ENCODE measurements around the gene CRB1.

The CRB1 gene

DNA sequence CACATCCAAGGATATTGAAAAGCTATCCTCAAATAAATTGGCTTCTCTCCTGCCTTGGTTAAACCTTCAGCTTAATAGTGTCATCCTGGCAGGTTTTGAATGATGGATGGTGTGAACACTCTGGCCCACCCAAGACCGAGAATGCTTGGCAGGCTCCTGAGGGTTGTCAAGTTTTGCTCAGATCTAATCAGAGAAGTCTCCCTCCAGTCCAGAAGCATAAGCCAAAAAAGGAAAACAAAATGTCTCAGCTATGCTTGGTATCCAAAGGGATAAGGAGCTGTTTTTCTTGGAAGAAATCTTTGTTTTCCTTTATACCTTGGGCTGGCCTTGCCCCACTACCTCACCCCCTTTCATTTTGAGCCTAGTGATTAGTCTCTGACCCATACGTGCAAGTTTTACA, 172.7 kb downstream of the CRB1 start:
- H3K9me3 ChIP-seq, result no peaks in the 10 kb centered on the region
- H4K20me1 ChIP-seq, result no peaks in the 10 kb centered on the region
- no peak overlapping the region for H3K9ac ChIP-seq
- H3K27me3 ChIP-seq, result no peaks in the 10 kb centered on the region
- TF ChIP-seq Cebpa-rat (IDR thresholded peaks at IDR 0.05), result no peak
- H3K27ac ChIP-seq, result no peak overlapping the region
- no peaks in the 10 kb centered on the region for H3K4me1 ChIP-seq
- H3K4me2 ChIP-seq, result no peak overlapping the region
- H3K36me3 ChIP-seq, result no peaks in the 10 kb centered on the region
- no peak overlapping the region for H3K4me3 ChIP-seq

DNA sequence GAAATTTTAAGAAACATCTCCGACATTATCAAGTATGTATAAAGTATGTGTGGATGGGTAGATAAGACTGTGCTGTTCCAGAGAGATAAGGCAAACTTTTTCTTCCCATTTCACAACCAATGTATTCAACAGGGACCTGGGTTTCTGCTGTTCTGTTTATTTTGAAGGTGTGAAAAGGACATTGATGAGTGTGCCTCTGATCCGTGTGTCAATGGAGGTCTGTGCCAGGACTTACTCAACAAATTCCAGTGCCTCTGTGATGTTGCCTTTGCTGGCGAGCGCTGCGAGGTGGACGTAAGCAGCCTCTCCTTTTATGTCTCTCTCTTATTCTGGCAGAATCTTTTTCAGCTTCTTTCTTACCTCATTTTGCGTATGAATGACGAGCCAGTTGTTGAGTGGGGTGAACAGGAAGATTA, 174.0 kb downstream of the CRB1 start:
- H3K4me1 ChIP-seq, result no peaks in the 10 kb centered on the region
- H3K9ac ChIP-seq, result no peak overlapping the region
- no peaks in the 10 kb centered on the region for H3K27me3 ChIP-seq
- no peak for TF ChIP-seq Cebpa-rat (IDR thresholded peaks at IDR 0.05)
- H3K27ac ChIP-seq, result no peak overlapping the region
- no peak overlapping the region for H3K4me2 ChIP-seq
- H3K4me3 ChIP-seq, result no peak overlapping the region
- no peaks in the 10 kb centered on the region for H3K9me3 ChIP-seq
- H4K20me1 ChIP-seq, result no peaks in the 10 kb centered on the region
- no peaks in the 10 kb centered on the region for H3K36me3 ChIP-seq

DNA sequence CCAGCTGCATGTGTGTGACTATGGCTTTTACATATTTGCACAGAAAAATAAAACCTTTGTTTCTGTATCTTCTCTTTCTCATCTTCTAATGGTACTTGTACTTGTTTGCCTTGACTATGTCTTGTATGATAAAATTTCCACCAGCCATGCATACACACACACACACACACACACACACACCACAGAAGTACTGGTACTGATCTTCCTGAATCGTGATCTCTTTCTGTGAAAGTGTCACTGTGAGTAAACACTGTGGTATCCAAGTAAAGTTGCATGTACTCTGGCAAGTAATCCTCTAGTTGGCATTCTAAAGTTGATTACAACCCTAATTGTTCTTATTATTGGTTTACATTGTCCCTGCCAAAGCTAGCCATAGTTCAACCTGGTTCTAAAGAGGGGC, 176.7 kb downstream of the CRB1 start:
- Histone ChIP-seq H3K27me3 (no peaks in the 10 kb centered on the region), H3K9ac (no peak overlapping the region), H4K20me1 (no peaks in the 10 kb centered on the region), H3K4me1 (no peaks in the 10 kb centered on the region), H3K4me3 (no peak overlapping the region), H3K27ac (no peak overlapping the region), H3K4me2 (no peak overlapping the region), H3K36me3 (no peaks in the 10 kb centered on the region), H3K9me3 (no peaks in the 10 kb centered on the region)
- TF ChIP-seq Cebpa-rat (IDR thresholded peaks at IDR 0.05), result no peak

DNA sequence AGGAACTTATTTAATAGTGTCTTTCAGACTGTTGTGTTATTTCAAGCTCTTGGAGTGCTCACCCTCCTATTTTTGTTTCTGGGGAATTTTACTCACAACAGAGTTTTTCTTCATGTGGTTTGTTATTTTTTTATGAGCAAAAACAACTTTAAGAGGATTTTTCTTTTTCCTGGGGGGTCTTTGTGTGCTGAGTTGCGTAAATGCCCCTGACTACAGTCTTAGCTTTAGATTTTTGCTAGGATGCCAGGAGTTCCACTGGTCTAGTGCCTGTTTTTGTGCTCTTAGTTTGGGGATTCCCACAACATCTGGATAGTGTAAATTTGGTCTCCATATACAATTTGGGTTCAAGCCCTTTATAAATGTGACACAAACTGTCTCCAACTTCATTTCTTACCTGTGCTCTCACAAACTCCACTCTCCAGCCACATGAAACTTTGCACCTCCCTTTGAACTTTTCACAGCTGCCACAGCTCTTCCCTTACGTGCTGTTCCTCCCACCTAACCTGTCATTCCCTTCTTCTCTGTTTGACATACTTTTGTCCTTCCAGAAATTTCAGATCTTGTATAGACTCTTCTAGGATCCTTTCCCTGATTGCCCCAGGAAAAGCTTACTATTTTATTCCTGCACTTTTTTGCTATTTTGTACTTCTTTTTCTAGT, 180.2 kb downstream of the CRB1 start:
- H3K36me3 ChIP-seq, result no peaks in the 10 kb centered on the region

DNA sequence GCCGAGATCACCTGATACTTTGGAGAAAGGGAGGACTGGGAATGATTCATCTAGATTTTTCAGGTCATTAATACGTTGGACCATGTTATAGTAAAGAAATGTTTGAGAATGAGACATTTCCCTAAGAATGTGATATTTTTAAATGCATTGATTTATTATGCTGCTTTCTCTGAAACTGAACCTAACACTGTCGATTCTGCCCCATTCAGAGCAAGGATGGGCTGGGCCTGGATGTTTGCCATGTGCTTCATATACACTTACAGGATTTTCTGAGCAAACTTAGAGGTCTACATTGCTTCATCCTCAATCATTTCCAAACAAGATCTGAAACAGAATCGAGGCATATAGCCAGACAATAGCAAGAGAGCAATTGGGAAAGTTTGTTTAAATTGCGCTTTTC, 183.3 kb downstream of the CRB1 start:
- H3K27me3 ChIP-seq, result no peaks in the 10 kb centered on the region
- H3K4me3 ChIP-seq, result no peak overlapping the region
- TF ChIP-seq Cebpa-rat (IDR thresholded peaks at IDR 0.05), result no peak
- no peaks in the 10 kb centered on the region for H4K20me1 ChIP-seq
- H3K9me3 ChIP-seq, result no peaks in the 10 kb centered on the region
- no peak overlapping the region for H3K4me2 ChIP-seq
- no peak overlapping the region for H3K9ac ChIP-seq
- H3K27ac ChIP-seq, result no peak overlapping the region
- no peaks in the 10 kb centered on the region for H3K4me1 ChIP-seq
- H3K36me3 ChIP-seq, result no peaks in the 10 kb centered on the region

More for the DNA sequence above, 180.2 kb downstream of the CRB1 start:
- Histone ChIP-seq H3K27ac (no peak overlapping the region), H3K27me3 (no peaks in the 10 kb centered on the region), H3K9ac (no peak overlapping the region), H4K20me1 (no peaks in the 10 kb centered on the region), H3K9me3 (no peaks in the 10 kb centered on the region), H3K4me3 (no peak overlapping the region), H3K4me1 (no peaks in the 10 kb centered on the region), H3K4me2 (no peak overlapping the region)
- TF ChIP-seq Cebpa-rat (IDR thresholded peaks at IDR 0.05), result no peak

DNA sequence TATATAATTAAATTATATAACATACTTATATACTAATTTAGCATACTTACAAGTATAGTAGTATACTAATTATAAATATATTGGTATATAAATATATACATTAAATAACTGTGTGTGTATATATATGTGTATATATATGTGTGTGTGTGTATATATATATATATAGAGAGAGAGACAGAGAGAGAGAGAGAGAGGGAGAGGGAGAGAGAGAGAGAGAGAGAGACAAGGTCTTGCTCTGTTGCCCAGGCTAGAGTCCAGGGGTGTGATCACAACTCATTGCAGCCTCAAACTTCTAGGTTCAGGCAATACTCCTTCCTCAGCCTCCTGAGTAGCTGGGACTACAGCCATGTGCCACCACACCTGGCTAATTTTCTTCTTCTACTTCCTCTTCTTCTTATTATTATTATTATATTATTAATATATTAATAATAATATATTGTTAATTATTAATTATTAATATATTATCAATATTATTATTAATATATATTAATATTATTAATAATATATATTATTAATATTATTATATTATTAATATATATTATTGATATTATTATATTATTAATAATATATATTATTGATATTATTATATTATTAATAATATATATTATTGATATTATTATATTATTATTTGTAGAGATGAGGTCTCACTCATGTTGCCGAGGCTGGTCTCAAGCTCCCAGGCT, 185.5 kb downstream of the CRB1 start:
- H3K27ac ChIP-seq, result no peak overlapping the region
- H4K20me1 ChIP-seq, result no peaks in the 10 kb centered on the region
- no peaks in the 10 kb centered on the region for H3K36me3 ChIP-seq
- no peak overlapping the region for H3K4me2 ChIP-seq
- H3K9me3 ChIP-seq, result no peaks in the 10 kb centered on the region
- H3K4me3 ChIP-seq, result no peak overlapping the region
- H3K4me1 ChIP-seq, result no peaks in the 10 kb centered on the region
- H3K9ac ChIP-seq, result no peak overlapping the region
- H3K27me3 ChIP-seq, result no peaks in the 10 kb centered on the region
- TF ChIP-seq Cebpa-rat (IDR thresholded peaks at IDR 0.05), result no peak

DNA sequence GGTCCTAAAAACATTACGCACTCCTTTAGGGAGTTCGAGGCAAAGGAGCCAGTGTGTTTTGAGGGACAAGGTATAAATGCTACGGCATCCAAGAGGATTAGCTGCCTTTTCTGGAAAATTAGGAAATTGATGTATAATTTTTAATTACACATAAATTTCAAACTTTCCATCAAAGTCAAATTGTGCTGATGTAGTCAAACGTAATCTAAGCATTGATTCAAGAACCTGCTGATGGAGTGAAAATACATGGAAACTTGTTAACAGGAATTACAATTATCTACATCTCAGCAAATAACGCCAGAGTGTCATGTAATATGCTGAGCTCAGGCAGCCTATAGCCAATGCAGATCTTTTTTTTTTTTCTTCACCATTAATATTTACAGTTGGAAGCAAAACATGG, 194.5 kb downstream of the CRB1 start:
- no peak overlapping the region for H3K9ac ChIP-seq
- no peaks in the 10 kb centered on the region for H3K36me3 ChIP-seq
- no peak for TF ChIP-seq Cebpa-rat (IDR thresholded peaks at IDR 0.05)
- H3K9me3 ChIP-seq, result no peaks in the 10 kb centered on the region
- H3K4me2 ChIP-seq, result no peak overlapping the region
- H3K27me3 ChIP-seq, result no peaks in the 10 kb centered on the region
- H3K4me3 ChIP-seq, result no peak overlapping the region
- no peaks in the 10 kb centered on the region; the same call in 1 of the 2 replicates for H3K4me1 ChIP-seq
- no peaks in the 10 kb centered on the region for H4K20me1 ChIP-seq
- H3K27ac ChIP-seq, result no peak overlapping the region

DNA sequence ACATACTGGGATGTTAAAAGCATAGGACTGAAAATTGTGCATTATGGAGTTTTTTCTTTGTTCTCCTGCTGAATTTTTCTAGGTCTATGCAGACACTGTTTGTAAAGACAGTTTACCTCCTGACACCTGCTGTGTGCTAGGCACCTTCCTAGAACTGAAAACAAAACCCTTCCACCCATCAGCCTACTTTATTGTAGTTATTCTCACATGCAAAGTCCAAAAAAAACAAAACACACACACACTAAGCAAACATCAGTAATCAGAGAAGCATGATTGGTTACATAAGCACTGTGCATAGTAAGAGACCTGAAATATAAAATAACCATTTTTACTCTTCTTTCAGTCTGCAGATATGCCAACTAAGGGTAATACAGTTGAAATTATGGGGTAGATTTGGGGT, 195.1 kb downstream of the CRB1 start:
- no peak for TF ChIP-seq Cebpa-rat (IDR thresholded peaks at IDR 0.05)
- Histone ChIP-seq H3K9ac (no peak overlapping the region), H4K20me1 (no peaks in the 10 kb centered on the region), H3K27ac (no peak overlapping the region), H3K4me3 (no peak overlapping the region), H3K4me1 (peaks cover 5% of the 10 kb centered on the region; the same call in 1 of the 2 replicates), H3K27me3 (no peaks in the 10 kb centered on the region), H3K4me2 (no peak overlapping the region), H3K36me3 (no peaks in the 10 kb centered on the region), H3K9me3 (no peaks in the 10 kb centered on the region)

DNA sequence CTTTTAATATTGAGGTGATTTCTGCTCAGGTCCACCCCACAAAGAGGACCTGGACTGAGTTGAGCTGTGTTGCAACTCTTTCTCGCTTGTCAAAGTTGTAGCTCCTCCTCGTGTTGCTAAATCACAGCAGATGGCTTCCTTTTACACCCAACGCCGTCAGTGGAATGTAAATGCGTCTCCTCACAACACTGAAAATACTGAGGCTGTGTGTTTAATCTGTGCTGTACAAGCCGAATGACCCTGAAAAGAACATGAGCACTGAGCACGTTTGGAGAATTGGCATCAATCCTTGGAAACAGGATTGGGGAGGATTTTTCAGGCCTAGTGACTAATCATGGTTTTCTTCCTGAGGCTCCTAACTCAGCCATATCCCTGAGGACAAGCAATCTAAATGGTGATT, 196.0 kb downstream of the CRB1 start:
- Histone ChIP-seq H3K9me3 (no peaks in the 10 kb centered on the region), H3K4me1 (peaks cover 14% of the 10 kb centered on the region), H4K20me1 (no peaks in the 10 kb centered on the region), H3K27me3 (no peaks in the 10 kb centered on the region), H3K27ac (no peak overlapping the region), H3K4me2 (no peak overlapping the region), H3K4me3 (no peak overlapping the region), H3K36me3 (no peaks in the 10 kb centered on the region), H3K9ac (no peak overlapping the region)
- no peak for TF ChIP-seq Cebpa-rat (IDR thresholded peaks at IDR 0.05)

DNA sequence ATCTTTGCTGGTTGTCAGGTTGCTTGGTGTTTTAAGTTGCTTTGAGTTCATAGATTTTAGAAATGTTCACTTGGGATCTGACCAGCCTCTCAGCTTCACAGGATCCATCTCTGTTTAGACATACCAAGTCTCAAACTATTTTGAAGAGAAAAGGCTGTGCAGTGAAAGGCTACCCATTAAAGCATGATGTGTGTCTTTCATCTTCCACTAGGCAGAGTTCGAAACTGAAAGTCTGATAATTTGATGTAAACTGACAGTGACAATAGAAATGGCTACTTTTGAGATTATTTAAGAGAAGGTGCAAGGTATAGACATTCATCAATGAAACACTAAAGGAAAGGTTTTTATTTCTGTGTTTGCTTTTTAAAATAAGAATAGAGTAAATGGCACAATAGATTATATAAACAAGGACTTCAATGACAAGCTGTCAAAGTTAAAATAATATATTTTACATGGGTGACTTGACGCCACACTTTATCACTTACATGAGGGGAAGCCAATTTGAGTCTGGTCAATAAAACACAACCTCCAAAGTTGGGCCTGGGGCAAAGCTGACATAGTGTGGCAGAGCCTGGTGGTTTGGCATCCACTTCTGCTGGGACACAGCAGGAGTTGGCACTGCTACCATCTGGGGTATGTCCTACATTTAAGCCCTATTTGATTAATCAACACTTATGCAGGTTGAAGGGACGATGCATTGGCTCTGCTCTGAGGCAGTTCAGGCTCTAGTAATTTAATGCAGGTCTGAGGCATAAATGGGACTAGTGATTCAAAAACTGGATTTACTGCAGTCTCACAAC, 197.7 kb downstream of the CRB1 start:
- Histone ChIP-seq H3K4me3 (no peak overlapping the region), H4K20me1 (no peaks in the 10 kb centered on the region), H3K9me3 (no peaks in the 10 kb centered on the region), H3K36me3 (no peaks in the 10 kb centered on the region), H3K4me1 (peaks cover 31% of the 10 kb centered on the region), H3K27ac (no peak overlapping the region), H3K27me3 (no peaks in the 10 kb centered on the region), H3K9ac (no peak overlapping the region), H3K4me2 (no peak overlapping the region)
- TF ChIP-seq Cebpa-rat (IDR thresholded peaks at IDR 0.05), result no peak

All from BLaER1 (cell line).